Ammon's horn (tissue), 1 donor: ENCODE measurements around the gene SERPINA5.
"Not testable (repeated sequence)": the region's sequence is repeated elsewhere in the genome, so short reads cannot be mapped to it uniquely, and the experiment has no call there.

Experiments
- DNase-seq: peaks from one replicate; pipeline ENCODE4 v3.0.0-alpha.2; 2016; ENCODE audit warnings: low spot score

SERPINA5 gene

DNA sequence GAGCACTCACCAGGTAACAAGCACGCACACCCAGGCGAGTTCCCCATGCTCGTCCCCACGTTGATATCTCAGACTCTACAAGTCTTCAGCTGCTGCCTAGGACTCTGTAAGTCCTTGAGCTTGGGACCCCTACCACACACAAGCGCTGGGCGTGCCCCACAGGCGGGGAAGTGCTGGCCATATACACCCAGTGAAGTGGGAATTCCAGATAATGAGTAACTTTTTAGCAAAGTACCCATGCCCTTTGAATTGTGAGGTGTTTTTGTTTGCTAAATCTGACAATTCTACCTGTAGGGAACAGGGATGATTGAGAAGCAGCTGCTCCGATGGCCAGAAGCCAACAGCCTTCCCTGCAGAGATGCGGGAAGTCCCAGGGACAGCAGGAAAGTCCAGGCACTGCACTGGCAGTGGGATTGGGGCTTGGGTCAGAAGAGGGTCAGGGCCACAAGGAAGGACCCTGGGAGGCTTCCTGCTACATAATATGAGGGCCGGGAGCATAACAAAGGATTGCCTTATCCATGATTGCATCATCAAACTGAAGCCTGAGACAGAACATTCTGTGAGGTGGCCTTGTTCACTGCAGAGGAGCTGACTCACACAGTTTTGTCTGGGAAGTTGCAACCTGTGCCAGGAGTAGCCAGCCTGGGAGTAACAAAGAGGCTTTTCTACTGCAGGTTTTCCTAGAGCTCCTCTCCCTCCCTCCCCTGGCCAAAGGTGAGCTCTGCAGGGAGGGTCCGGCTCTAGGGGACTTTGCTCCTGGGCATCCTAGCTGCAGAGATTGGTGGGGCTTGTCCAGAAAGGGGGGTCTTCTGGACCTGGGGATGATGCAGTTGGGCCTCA is 17.8 kb downstream of the SERPINA5 start:
- peak; percentile 86 for DNase-seq

- no peak for DNase-seq
Observed at GRCh38 chr14:94599656-94600004, 18.4 kb downstream of the SERPINA5 start.

DNA sequence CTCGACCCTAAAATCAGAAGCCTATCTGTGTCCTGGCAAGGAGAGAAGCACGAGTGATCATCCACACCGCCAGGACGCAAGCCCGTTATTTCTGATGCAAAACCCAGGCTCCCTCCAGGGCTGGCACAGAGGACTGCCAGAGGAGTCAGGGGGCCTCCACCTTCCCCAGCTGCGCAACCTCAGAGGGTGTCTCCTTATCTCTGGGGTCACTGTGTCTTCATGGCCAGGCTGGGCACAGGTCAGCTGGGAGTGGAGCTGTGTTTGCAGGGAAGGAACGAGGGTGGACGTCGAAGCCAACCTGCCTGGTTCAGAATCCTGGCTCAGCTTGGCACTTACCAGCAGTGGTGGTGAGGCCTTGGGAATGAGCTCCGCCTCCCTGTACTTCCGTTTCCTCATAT is 18.9 kb downstream of the SERPINA5 start:
- DNase-seq, result no peak

DNA sequence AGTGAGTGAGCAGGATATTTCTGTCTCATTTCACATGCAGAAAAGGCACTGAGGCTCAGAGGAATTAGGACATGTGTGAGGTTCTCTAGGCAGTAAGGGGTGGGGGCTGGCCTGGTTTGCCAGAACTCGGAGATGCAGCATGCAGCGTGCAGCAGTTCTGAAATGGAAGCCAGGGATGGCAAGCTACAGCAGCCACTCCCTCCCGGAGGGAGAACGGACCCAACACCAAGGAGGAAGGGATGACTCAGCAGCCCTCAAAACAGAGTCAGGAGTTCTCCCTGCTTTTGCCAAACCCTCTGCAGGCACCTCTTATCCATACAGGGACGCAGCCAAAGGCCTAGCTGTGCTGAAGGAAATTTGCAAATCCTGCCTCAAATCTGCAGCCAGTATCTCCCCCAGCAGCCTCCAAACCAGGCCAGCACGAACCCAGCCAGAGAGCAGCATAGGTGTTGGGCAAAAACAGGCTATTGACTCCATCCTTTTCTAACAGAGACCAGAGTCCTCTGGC is 20.7 kb downstream of the SERPINA5 start:
- DNase-seq, result peak; percentile 62

DNA sequence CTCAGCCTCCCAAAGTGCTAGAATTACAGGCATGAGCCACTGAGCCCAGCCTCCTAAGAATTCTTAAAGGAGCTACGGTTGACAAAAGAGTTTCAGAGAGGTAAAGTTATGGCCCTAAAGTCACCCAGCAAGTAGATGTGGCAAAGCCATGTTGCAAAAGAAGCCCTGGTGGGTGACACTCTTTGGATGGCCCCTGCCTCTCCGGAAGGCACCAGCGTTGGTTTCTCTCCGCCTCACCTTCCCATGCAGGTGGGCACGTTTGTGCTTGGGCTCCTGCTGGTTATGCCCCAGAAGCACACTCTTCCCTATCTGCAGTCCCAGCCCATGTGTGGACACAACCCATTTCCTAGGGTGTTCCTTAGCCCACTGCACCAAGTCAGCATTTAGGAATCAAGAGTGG is 21.5 kb downstream of the SERPINA5 start:
- no peak for DNase-seq

GRCh38 chr14:94605361-94605760 is 24.1 kb downstream of the SERPINA5 start:
- no peak for DNase-seq

DNA sequence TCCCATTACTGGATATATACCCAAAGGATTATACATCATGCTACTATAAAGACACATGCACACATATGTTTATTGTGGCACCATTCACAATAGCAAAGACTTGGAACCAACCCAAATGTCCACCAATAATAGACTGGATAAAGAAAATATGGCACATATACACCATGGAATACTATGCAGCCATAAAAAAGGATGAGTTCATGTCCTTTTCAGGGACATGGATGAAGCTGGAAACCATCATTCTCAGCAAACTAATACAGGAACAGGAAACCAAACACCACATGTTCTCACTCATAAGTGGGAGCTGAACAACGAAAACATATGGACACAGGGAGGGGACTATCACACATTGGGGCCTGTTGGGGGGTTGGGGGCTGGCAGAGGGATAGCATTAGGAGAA is 27.7 kb downstream of the SERPINA5 start:
- not testable (repeated sequence) for DNase-seq

DNA sequence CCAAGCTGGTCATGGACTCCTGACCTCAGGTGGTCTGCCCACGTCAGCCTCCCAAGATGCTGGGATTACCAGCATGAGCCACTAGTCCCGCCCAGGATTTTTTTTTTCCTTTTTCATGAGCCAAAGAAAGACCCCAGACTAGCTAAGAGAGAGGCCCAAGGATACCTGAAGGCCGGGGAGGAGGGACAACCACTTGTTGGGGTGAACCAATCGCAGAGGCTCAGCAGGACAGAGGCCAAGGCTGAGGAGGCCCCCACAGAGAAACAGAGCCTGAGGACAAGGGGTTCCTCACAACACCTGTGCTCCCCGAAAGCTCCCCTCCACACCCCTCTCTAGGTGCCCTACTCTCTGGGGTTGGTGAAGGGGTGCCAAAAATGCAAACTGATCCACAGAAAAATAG is 30.0 kb downstream of the SERPINA5 start:
- no peak for DNase-seq

DNA sequence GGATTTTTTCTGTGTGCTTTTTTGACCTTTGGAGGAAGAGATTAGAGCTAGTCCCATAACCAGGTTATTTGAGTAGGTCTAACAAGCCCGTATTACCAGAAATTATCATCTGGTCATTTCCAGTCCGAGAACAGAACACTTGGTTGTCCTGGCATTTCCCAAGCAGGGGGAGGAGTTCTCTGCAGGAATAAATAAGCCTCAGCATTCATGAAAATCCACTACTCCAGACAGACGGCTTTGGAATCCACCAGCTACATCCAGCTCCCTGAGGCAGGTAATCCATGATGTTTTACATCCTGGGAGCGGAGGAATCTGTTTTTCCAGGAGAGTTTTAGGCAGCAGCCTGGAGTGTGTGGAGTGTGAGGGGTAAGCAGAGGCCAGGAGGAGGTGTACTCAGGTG is 30.9 kb downstream of the SERPINA5 start, which contains the start of gene SERPINA3:
Gene SERPINA3 (plus strand): TSS at position 218 of the 400 bp plus-strand sequence. CDS start 2,051 bp downstream, outside the sequence.
- DNase-seq, result no peak

- DNase-seq, result no peak
Observed at GRCh38 chr14:94612580-94613554, 31.6 kb downstream of the SERPINA5 start.

DNA sequence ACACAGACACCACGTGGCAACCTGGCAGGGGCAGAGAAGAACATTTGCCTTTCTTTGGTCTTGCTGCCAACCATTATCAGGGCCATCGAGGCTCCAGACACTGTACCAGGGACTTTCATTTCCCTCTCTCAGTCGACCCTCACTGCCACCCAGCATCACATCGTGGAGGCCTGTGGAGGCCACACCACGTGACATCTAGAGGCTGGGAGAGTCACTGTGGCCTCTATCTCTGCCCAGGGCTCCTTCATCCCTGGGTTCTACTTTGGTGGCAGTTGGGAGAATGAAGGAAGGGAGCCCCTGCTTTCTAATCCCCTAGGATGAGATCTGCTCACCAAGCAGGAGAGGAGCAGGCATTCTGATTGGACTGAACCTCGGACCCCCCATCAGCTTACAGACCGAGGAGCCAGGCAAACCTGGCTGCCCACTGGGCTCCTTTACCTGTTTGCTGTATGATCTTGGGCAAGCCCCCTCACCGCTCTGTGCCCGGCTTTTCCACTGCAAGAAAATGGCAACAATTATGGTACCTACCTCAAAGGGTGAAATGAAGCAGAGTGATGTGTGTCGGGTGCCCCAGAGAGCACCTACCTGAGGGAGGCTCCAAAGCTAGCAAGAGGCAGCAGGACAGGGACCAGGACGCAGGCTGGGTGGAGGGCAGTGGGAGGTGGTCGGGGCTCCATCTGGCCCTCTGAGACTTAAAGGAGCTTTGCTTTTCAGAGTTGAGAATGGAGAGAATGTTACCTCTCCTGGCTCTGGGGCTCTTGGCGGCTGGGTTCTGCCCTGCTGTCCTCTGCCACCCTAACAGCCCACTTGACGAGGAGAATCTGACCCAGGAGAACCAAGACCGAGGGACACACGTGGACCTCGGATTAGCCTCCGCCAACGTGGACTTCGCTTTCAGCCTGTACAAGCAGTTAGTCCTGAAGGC is 32.8 kb downstream of the SERPINA5 start:
- no peak for DNase-seq

- no peak for DNase-seq
Observed at GRCh38 chr14:94614802-94615201, 33.6 kb downstream of the SERPINA5 start.

- no peak for DNase-seq
Observed at GRCh38 chr14:94615254-94615653, 34.0 kb downstream of the SERPINA5 start.

DNA sequence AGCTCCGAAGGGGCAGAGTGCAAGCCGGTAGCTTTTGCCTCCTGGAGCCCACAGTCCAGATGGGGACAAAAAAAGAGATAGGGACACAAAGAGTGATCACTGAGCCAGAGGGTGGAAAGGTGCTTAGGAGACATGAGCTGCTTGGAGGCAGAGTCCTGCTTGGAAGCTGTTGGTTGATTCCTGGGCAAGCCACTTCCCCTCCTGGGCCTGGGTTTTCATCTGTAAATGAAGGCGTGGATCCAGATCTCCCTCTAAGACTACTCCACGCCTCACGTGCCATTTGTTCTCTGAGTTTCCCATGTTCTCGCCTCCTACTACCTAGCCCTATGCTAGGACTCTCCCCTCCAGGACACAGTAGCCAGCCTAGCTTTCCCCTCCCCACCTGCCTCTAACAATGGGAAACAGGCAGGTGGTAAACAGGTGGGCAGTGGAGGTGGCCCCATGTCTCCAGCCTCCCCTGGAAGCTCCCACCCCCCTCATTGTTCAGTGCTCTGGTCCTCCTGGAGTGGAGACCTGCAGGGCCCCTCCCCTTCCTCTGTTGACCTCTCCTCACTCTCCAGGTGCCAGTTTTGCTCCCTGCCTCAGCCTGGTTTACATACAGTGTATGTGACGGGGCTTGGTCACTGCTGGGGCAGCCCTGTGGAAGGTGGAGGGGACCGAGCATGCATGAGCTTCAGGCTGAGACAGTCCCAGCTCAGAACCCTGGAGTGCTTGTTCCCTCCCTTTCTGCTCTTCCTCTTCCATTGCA is 34.8 kb downstream of the SERPINA5 start:
- no peak for DNase-seq

DNA sequence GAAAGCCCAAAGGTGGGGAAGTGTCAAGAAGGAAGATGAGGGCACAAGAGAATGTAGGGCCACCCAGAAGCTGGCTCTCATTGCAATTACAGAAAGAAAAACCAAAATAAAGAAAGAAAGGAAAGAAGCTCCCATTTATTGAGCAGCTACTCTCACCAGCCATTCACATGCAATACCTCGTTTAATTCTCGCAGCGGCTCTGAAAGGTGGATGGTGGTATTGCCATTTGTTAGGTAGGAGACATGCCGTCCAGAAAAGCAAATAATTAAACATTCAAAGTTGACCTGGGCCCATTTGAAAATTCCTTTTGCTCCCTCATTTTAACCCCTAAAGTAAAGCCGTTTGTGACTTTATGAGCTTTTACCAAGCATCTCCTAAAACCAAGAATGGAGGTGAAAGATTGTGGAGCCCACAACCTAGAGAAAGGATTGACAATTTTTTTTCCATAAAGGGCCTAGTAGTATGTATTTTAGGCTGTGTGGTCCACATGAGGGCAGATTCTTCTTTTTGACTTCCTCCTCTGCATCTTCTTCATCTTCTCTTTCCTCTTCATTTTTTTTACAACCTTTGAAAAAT is 36.2 kb downstream of the SERPINA5 start:
- no peak for DNase-seq

GRCh38 chr14:94617988-94618822 is 37.0 kb downstream of the SERPINA5 start:
- no peak for DNase-seq

- no peak for DNase-seq
Observed at GRCh38 chr14:94619297-94619696, 38.1 kb downstream of the SERPINA5 start.

GRCh38 chr14:94620597-94620996 is 39.4 kb downstream of the SERPINA5 start:
- DNase-seq, result no peak

GRCh38 chr14:94621358-94622134 is 40.3 kb downstream of the SERPINA5 start:
- DNase-seq, result no peak
